ENCODE data around the gene SAPCD2.
"Not testable (repeated sequence)": the region's sequence is repeated elsewhere in the genome, so short reads cannot be mapped to it uniquely, and the experiment has no call there.

The SAPCD2 gene

DNA sequence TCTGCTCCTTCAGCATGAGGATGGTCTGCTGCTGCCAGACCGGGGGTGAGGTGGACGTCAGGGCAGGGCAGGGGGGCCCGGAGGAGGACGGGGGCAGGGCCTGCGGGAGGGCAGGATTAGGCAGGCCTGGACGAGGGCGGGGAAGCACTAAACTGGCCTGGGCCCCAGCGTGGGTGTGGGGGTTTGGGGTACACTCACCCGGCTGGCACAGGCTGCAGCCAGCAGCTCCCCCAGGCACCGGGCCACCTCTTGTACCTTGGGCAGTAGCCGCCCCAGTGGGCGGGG is 5.5 kb downstream of the SAPCD2 start:
- no peak for DNase-seq (ENCODE audit: low read depth)

DNA sequence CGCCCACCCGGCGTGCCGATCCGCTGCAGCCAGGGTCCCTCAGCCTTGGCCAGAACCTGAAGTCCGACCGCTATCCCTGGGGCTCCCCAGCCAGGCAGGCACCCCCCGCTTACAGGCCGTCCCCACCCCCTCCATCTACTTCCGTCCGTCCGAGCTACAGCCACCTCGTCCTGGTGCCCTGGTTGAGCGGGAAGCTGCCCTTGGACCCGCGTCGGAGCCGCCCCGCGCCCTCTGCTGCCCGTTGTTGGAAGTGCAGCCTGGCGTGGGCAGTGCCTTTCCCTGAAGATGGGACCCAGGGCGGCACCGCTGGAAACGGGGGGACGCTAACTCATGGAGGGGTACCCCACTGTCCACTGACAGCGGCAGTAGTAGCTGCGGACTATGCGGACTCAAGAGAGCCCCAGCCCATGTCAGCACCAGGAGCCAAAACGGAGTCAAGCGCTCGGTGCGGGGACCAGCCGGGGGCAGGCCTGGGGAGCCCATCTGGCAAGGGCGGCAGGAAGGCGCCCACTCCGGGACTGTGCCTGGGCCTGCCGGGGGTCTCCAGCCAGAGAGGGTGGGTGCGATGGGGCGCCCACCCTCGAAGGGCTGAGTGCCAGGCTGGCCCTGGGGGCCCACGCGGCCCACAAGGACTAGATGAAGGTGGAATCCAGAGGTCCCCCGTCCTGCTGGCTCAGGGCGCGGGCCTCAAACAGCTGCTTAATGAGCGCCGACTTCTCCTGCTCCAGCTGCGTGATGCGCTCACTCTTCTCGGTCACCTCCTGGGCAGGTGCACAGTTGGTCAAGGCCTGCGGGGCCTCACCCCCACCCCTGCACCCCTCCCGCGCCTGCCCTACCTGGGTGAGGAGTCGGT is 6.1 kb downstream of the SAPCD2 start:
- DNase-seq (ENCODE audit: low read depth) = peak; percentile 48

DNA sequence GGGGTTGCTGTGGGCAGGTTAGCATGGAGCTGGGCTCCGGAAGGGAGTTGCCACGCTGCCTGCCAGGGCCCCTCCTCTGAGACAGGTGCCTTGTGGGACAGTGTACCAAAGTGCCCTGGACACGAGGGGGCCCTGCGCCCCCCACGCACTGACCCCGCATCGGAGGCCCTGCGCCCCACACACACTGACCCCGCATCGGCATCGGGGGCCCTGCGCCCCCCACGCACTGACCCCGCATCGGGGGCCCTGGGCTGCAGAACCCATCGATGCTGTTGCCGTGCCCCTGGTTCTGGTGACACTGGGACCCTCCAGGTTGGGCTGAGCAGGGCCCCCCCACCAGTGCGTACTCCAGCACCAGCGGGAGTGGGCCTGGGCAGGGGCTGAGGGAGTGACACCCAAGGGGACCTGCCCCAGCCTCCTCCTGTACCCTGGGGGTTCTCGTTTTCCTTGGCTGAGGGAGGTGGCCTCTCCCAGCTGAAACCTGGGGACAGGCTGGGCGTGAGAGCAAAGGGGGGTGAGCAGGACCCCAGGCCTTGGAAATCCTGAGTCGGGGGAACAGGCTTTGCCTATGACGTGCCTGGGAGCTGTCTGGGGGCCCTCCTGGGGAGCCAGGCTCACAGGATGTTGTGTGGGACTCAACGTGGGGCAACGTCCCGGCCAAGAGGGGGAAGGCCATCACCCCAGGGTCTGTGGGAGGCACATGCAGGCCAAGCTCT is 6.9 kb downstream of the SAPCD2 start:
- DNase-seq (ENCODE audit: low read depth) = no peak

DNA sequence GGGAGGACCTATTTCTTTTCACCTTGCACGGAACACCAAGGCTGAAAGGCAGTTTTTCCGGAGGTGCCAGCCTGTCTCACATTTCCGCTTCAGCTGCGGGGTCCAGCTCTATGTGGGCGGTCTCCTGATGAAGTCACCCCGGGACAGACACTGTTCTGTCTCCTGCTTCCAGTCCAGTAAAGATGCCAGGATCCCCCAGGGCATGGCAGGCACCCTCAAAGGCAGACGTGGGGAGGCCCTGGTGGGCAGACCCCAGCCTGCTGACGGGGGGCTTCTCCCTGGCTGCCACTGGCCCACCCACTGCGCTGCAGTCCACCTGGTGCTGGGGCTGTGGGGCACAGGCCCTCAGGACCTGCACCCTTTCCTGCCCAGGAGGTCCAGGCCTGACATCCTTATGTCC is 7.6 kb downstream of the SAPCD2 start:
- not testable (repeated sequence) for DNase-seq (ENCODE audit: low read depth)

DNA sequence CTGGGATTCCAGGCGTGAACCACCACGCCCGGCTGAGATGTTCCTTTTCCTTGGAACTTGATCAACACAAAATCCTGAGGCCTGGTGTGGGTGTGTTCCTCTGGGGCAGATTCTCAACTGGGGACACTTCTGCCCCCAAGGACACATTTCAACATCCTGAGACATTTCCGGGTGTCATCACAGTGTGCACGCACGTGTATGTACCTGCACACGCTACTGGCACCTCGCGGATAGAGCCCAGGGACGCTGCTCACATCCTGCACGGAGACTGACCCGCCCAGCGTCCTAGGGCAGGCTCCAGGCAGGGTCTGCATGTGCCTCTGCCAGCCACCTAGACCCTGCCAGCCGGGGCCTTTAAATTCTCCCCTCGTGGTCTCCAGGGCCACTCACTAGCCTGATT is 8.0 kb downstream of the SAPCD2 start:
- no peak for DNase-seq (ENCODE audit: low read depth)

DNA sequence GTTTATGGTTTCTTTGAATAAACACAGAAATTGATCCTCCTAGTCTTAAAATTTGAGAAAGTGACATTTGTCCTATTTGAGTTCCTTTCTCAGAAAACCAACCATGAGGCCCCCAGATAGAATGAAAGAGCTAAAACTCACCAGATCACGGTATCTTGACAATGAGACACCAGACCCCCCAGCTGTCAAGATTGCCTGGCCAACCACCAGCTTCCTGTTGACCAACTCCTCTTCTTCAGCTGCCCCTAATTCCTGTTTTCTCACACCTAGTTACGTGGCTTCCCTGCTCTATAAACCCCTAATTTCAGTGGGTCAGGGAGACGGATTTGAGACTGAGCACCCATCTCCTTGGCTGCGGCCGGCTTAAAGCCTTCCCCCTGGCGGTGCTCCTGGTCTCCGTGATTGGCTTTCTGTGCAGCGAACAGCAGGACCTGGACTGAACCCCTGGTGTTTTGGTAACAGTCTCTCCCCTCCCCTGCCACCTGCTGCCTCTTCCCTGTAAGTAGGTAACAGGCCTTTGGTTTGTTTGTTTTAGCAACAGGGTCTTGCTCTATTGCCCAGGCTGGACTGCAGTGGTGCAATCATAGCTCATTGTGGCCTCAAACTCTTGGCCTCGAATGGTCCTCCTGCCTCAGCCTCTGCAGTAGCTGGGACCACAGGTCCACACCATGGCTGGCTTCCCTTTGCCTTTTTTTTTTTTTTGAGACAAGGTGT is 11.7 kb downstream of the SAPCD2 start:
- DNase-seq (ENCODE audit: low read depth) = no peak

DNA sequence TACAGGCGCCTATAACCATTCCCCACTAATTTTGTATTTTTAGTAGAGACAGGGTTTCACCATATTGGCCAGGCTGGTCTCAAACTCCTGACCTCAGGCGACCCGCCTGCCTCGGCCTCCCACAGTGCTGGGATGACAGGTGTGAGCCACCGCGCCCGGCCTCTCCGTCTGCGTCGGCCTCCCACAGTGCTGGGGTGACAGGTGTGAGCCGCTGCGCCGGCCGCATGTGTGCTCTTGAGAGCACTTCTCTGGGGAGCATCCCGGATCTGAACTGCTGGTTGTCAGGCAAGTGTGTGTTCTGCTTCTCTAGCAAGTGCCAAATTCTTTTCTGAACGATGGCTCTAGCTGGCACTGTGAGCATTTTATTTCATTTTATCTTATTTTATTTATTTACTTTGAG is 12.8 kb downstream of the SAPCD2 start:
- no peak for DNase-seq (ENCODE audit: low read depth)

DNA sequence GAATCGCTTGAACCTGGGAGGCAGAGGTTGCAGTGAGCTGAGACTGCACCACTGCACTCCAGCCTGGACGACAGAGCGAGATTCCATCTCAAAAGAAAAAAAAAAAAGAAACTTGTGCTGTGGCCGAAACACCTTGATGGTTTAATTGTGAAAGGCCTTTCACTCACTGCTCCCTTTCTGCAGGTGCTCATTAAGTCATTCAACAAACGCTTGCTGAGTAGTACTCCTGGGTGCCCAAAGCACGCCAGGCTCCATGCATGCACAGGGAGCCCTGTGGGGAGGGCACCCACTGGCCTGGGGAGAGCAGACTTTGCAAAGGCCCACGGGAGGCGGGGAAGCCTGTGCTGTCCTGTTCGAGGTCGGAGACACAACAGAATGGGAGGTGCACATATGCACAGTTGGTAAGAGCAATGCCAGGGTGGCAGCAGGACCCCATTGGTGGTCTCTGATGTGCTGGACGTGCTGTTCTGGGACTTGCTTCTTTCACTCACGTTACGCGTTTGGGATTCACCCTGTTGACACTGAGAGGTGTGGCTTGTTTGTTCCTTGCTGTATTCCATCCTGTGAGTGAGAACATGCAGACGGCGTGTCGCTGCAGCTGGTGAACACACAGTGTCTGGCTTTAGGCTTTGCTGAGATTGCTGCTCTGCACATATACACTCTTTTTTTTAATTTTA is 13.5 kb downstream of the SAPCD2 start:
- no peak for DNase-seq (ENCODE audit: low read depth)

DNA sequence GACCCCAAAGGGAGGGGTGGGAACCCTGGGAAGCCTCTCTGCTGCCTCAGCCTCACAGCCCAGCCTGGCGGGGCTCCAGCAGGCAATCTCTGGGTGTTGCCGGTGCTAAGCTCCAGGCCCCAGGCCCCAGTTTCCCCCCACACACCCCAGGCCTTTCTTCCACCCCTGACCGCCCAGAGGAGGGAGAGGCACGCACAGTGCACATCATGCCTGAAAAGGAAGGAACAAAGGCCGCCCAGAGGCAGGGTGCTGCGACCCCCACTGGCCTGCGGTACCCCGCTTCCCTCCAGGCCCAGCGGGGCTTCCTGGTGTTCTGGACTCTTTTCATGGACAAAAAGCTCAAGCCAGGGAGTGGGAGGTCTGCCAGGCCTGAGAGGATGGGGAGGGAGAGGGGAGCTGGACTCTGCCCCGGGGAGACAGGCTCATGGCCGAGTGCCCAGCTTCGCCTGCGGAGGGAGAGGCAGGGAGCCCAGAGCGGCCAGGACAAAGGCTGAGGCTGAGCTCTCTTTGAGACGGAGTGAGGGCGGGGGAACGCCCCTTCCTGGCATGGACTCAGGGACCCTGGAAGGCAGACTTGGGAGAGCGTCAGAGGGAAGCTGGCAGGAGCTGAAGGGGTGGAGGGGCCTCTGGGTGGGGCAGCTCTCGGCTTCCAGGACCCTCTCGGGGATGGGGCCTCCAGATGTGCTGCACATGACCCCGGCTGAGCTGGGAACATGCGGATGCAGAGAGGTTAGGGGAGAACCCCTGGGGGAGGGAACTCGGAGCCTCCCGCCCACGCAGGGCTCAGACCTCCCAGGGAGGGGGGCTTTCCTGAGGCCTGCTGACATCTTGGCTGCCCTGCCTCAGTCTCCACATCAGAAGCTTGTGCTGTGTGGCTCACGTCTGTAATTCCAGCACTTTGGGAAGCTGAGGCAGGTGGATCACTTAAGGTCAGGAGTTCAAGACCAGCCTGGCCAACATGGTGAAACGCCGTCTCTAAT is 14.7 kb downstream of the SAPCD2 start:
- DNase-seq (ENCODE audit: low read depth) = no peak

DNA sequence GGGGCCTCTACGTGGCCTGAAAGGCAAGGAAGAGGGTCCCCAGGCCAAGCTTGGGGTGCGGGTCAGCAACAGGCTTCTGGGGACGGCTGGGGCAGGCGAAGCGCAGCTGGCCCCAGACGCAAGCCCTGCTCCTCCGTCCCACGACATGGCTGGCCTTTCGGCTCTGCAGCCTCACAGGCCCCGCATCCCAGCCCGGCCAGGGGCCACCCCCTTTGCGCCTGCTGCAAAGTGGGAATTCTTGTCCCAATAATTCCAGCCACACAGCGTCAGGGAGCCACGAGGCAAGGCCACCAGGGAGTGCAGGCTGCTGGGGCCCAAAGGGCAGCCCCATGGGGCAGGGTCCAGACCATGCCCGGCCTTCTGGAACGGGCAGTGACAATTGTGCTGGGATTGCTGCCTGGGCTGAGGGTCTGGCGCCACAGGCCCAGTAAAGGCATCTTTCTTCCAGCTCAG is 15.4 kb downstream of the SAPCD2 start:
- no peak for DNase-seq (ENCODE audit: low read depth)

DNA sequence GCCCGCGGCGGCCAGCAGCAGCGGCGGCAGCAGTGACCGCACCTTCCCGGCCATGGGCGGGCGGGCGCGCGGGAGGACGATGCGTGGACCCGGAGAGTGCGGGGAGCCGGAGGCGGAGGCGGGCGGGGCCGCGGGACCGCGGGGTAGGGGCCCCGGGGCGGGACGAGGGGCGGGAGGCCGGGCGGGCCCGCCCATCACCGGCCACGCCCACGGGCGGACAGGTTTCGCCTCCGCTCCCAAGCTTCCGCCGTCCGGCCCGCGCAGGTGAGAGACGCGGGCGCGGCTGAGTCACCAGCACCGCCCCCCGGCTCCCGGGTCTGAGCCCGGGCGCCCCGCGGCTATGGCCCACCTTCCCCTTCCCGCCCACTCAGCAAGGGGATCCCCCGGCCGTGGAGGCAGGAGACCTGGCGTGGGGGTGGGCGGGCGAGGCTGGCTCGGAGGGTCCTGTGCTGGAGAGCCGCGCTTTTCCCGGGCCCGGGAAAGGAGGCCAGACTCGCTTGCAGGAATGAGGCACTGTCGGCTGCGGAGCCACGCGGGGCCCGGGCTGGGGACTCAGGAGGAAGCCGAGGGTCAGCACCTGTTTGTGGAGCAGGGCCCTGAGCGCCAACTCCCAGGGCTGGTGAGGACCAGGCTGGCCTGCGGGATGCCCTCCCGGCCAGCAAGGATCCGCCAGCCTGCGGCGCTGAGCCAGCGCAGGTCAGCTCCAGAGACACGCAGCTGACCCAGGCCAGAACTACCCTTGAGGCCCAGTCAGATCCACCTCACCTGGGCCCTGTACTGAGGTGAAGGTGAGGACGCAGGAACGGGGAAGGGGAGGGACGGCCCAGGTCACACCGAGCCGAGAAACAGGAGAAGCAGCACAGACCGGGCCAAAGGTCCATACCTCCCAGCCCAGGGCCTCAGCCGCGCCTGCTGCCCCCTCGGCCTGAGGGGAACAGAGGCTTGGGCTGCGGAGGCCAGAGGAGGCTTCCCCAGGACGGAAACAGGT is 16.1 kb downstream of the SAPCD2 start, which contains the start of gene ENTPD2:
Gene ENTPD2, minus strand, starts transcription at position 118 of the 988 bp plus-strand sequence. Its CDS starts 64 bp downstream, at position 54.
- no peak for DNase-seq (ENCODE audit: low read depth)

DNA sequence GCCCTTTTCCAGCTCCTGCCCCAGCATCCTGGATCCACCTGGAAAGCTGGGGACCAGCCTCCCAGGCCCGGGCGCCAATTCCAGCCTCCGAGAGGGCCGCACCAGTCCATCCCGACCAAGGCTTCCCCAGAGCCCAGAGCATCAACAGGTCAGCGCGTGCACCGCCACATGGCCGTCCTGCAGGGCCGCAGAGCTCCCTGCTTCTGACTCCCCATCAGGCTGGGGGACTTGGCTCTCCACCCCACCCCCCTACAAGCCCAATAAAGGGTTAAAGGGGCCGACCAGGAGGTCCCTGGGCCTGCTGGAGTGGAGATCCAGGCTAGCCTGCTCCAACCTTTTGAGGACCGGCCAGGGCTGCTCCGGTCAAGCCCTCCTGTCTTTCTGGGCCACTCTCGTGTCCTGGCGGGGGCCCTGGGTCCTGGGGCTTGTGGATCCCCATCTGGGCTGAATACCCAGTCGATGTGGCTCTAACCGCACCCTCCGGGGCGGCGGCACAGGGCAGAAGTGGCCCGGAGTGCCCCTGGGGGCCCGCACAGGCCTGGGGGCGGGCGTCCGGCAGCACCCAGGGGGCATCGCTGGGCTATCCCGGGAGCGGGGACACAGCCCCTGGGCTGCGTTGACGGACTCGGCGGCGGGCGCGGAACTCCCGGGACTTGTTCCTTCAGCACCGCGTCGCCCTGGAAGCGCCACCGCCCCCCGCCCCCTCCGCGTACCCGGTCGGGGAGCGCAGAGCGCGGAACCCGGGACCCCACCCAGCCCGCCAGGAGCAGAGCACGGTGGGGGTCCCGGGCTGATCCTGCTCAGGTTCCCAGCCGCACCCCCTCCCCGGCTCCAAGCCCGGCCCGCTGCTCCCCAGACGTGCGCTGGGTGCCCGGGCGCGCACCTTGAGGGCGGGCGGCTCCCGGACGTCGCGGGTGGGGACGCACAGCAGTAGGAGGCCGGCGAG is 17.1 kb downstream of the SAPCD2 start:
- no peak for DNase-seq (ENCODE audit: low read depth)

DNA sequence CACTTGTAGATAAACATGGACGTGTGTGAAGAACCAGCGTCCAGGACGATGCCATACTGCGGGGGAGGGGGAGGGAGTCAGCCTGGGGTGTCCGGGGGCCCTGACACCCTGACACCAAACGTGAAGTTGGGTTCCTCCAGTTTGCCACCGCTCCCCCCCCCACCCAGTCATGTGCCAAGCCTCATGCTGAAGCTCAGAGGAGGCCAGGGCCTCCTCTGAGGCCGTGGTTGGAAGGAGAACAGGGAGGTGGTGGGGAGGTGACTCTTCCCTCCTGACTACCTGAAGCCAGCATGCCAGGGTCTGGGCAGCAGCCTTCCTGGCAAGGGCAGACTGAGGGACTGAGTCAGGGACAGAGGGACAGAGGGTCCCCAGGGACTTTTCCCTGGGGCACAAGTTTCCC is 18.1 kb downstream of the SAPCD2 start:
- DNase-seq (ENCODE audit: low read depth) = no peak

DNA sequence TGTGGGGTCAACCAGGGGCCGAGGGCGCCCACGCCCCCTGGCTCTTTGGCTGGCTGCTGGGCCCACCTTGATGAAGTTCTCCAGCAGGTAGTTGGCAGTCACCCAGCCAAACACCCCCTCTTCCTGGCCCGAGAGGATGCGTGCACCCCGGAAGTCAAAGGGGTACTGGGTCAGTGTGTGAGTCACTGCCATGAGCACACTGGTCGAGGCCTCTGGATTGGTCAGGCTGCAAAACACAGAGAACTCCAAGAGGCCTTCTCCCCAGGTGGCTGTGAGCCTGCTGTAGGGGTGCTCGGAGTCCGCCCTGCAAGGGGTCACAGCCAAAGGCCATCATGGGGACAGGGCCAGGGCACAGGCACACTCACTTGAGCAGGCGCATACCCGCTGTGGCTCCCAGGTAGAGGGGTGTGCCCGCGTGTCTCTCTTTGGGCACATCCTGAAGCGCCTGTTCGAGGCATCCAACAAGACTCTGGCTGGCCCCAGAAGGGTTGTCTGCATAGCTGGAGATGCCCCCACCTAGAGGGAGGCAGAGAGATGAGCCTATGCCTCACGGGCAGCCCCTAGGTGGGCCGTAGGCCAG is 19.1 kb downstream of the SAPCD2 start:
- DNase-seq (ENCODE audit: low read depth) = no peak

DNA sequence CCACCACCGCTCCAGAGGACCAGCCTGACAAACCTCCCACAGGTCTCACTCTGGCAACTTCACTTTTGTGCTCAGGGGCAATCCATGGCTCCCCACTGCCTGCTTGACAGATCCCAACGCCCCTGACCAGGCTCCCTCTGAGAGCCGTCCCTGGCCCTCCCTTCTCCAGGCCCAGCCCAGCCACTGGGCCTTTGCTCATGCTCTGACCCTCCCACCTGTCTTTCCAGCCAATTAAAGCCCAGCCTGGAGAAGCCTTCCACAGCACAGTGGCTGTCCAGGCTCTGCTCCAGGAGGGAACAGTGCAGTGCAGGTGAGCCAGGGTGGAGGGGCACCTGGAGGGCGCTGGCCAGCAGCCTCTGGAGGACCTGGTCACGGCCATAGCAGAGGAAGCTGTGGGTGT is 19.8 kb downstream of the SAPCD2 start:
- DNase-seq (ENCODE audit: low read depth) = no peak

DNA sequence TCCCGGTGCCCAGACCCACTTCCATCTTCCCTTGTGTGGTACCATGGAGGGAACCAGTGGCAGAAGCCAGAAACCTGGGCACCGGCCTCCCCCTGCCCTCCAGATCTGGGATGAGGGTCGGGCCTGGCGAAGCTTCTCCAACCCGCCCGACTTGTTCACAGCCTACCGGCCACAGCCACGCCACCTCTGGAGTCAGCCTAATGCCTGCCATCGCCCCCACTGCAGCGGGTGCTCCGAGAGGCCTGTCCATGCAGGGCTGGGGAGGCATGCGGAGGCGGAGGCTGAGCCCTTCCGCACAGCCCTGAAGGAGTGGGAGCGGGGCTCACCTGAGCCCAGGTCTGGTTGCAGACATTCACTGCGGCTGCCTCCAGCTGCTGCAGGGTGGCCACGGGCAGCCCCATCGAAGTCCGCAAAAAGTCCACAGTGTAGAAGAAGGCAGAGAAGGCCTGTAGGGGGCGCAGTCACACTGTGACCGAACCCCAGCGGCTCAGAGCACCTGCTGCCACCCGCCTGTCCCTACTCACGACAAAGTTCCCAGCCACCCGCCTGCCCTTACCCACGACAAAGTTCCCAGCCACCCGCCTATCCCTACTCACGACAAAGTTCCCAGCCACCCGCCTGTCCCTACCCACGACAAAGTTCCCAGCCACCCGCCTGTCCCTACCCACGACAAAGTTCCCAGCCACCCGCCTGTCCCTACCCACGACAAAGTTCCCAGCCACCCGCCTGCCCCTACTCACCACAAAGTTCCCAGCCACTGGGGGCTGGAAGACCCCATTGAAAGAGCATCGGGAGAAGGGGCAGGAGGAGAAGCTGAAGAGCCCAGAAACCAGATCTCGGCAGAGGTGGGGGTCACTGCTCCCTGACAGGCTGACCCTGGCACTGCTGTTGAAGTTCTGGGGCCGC is 20.6 kb downstream of the SAPCD2 start:
- DNase-seq (ENCODE audit: low read depth) = no peak
